OCI-LY3 (cell line): ENCODE results near the gene LRP1B.

Experiments
- EZH2phosphoT487 ChIP-seq: fragments of 200-600 bp; shearing (Covaris generic); IDR thresholded peaks from 2 replicates; pipeline ENCODE4 v1.6.1; 2018; ENCODE audit warnings: antibody characterized with exemption, mixed run types, low read depth
- TF ChIP-seq, protein P1 (sequence below): fragments of 200-600, 300-600 bp; sonication (generic); IDR thresholded peaks from 2 replicates; pipeline ENCODE4 v1.5.1; 2014; ENCODE audit warnings: antibody characterized with exemption, low read length, low read depth

DNA sequence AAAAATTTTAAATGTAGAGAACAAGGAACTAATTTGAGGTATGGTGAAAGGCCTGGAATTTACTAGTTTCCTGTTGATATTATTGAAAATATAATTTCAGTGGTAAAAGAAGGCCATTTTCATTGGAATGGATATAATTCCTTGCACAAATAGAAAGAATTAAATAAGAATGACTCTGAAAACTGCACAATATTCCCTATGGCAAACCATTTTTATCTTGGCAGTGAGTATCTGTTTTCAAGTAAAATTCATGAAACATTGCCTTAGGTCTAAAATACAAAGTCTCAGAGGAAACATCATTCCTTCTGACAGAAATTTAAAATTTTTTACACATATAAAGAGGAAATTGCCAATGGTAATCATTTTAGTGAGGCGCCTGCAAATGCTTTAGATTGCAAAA, 1468.3 kb downstream of the LRP1B start:
- TF ChIP-seq, protein P1, sequence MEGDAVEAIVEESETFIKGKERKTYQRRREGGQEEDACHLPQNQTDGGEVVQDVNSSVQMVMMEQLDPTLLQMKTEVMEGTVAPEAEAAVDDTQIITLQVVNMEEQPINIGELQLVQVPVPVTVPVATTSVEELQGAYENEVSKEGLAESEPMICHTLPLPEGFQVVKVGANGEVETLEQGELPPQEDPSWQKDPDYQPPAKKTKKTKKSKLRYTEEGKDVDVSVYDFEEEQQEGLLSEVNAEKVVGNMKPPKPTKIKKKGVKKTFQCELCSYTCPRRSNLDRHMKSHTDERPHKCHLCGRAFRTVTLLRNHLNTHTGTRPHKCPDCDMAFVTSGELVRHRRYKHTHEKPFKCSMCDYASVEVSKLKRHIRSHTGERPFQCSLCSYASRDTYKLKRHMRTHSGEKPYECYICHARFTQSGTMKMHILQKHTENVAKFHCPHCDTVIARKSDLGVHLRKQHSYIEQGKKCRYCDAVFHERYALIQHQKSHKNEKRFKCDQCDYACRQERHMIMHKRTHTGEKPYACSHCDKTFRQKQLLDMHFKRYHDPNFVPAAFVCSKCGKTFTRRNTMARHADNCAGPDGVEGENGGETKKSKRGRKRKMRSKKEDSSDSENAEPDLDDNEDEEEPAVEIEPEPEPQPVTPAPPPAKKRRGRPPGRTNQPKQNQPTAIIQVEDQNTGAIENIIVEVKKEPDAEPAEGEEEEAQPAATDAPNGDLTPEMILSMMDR = no peak
- TF ChIP-seq EZH2phosphoT487 = no peak
